GM21737 (cell line): ENCODE data around the gene IKBKE.

ENCODE experiments used
- ATAC-seq: cut with Tn5 transposase; IDR thresholded peaks from one replicate; pipeline ENCODE4 v1.9.1; 2021; ENCODE audit warnings: mild to moderate bottlenecking, moderate library complexity; ENCODE audit not compliant: unreplicated experiment

The IKBKE gene

GRCh38 chr1:206510371-206510770 is 40.1 kb downstream of the IKBKE start:
- no peak for ATAC-seq

- ATAC-seq: no peak
Observed at GRCh38 chr1:206511362-206512057, 41.2 kb downstream of the IKBKE start.

GRCh38 chr1:206512058-206512850 is 42.0 kb downstream of the IKBKE start:
- no peak for ATAC-seq

- no peak for ATAC-seq
Observed at GRCh38 chr1:206512851-206513180, 42.5 kb downstream of the IKBKE start.

- ATAC-seq: no peak
Observed at GRCh38 chr1:206513312-206514111, 43.2 kb downstream of the IKBKE start.

- ATAC-seq: no peak
Observed at GRCh38 chr1:206514813-206515387, 44.6 kb downstream of the IKBKE start.

GRCh38 chr1:206516728-206516990 is 46.4 kb downstream of the IKBKE start:
- no peak for ATAC-seq

GRCh38 chr1:206517784-206518183 is 47.5 kb downstream of the IKBKE start:
- ATAC-seq: no peak

- no peak for ATAC-seq
Observed at GRCh38 chr1:206518206-206518605, 47.9 kb downstream of the IKBKE start.

GRCh38 chr1:206518743-206519142 is 48.5 kb downstream of the IKBKE start:
- ATAC-seq: no peak

- ATAC-seq: no peak
Observed at GRCh38 chr1:206521127-206521526, 50.9 kb downstream of the IKBKE start.

- ATAC-seq: no peak
Observed at GRCh38 chr1:206521694-206522402, 51.6 kb downstream of the IKBKE start.

- ATAC-seq: no peak
Observed at GRCh38 chr1:206524739-206525364, 54.6 kb downstream of the IKBKE start.

- no peak for ATAC-seq
Observed at GRCh38 chr1:206526064-206526911, 56.0 kb downstream of the IKBKE start.

- no peak for ATAC-seq
Observed at GRCh38 chr1:206529425-206529824, 59.1 kb downstream of the IKBKE start.

GRCh38 chr1:206532368-206532767 is 62.1 kb downstream of the IKBKE start:
- ATAC-seq: no peak

- no peak for ATAC-seq
Observed at GRCh38 chr1:206534552-206534951, 64.3 kb downstream of the IKBKE start.

- no peak for ATAC-seq
Observed at GRCh38 chr1:206535853-206536188, 65.5 kb downstream of the IKBKE start.

- ATAC-seq: no peak
Observed at GRCh38 chr1:206537141-206537540, 66.9 kb downstream of the IKBKE start.
